Stimulated activated CD4-positive, alpha-beta T cell treated with anti-CD3 and anti-CD28 coated beads, Interleukin-15, amount 100 ng/mL, for 1 hour (primary cell): ENCODE measurements around the gene PPP2R5E.
"Not testable (repeated sequence)": the region's sequence is repeated elsewhere in the genome, so short reads cannot be mapped to it uniquely, and the experiment has no call there.

Experiments used
- DNase-seq, 2 donors: peaks; one replicate each; pipeline ENCODE4 v3.0.0-alpha.2; 2020; ENCODE audit warnings: low read depth in 1 of 2, low spot score in 1 of 2

The PPP2R5E gene

DNA sequence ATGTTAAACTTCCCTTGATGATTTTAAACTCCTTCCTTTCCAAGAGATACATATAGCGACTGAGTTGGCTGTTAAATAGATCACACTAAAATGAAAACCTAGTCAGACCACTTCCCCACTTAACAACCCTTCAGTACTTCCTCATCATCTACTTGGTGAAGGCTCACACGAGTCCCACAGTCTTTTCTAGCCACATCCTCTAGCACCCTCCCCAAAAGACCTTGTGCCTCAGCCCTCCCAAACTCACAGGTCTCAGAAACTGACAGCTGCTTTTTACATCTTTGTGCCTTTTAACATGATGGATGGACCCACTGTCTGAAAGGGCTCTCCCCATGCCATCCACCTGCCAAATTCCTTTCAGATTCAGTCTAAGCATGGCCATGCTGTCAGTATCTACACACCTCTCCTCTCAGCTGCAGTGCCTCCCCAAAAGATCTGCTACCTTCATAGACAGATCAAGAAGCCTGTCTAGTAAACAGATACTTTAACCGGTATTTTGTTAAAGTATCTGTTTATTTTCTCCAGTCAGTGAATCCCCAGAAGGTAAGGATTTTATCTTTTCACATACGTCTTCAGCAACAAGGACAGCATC, 159.3 kb downstream of the PPP2R5E start:
- no peak for DNase-seq

DNA sequence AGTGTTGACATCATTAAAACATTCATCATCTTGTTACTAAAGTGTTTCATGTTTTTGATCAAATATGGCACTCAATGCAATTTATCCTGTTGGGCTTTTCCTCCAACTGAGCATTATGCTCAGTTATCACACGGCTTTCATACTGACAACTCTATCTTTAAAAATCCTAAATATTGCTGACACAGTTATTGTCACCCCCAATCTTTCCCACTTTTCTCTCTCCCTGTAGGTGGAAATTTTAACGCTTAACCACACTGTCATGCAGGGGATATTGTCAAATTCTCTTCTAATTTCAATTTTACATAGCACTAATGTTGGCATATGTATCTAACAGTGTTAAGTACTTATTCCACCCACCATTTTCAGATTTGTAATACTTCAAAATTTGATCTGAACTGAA, 164.7 kb downstream of the PPP2R5E start:
- DNase-seq: no peak

DNA sequence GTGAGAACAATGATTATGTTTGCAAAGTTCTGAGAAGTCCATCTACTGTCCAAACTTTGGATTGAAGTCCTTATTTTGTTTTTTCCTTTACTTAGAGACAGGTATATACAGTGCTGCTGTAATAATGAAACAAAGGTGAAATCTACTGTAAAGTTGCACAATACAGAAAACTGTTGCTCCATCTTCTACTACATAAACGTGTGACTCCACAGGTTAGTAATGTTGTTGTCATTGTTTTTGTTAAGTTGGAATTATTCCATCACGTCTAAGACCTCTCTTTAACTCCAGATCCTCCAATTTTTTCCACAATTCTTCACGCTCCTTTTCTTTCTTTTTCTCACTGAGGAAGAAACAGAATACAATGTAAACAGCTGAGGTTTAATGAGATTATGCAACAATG, 167.4 kb downstream of the PPP2R5E start:
- DNase-seq: no peak

DNA sequence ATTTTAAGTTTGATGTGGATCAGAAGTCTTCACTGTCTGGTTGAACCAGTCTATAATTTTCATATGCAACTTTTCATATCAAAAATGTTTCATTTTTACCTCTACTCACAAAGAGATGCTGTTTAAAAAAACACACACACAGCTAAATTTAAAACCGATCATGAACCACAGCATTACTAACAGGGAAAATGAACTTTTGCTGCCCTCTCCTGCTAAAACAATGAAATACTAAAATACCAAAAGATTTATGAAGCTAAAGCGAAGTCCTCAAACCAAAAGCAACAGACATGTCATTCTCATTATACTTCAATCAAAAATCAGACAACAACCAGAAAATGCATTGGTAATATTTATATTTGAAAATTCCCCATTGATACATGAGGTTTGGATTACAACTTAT, 171.6 kb downstream of the PPP2R5E start:
- not testable (repeated sequence) for DNase-seq

DNA sequence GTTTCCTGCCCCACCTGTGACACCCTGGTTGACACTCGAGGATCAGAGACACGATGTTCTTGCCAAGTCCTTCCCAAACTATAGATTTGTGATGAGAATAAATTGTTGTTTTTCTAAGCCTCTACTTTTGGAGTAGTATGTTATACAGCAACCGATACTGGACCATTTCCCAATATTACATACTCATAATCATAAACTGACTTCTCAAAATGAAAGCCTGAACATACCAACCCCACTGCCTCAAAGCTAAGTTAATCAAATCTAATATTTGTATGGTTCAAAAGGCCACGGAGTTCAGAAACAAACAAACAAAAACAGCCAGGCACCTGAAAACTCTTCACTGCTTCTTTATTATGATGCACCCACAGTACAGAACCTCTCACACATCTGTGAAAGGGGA, 172.1 kb downstream of the PPP2R5E start:
- no peak for DNase-seq

DNA sequence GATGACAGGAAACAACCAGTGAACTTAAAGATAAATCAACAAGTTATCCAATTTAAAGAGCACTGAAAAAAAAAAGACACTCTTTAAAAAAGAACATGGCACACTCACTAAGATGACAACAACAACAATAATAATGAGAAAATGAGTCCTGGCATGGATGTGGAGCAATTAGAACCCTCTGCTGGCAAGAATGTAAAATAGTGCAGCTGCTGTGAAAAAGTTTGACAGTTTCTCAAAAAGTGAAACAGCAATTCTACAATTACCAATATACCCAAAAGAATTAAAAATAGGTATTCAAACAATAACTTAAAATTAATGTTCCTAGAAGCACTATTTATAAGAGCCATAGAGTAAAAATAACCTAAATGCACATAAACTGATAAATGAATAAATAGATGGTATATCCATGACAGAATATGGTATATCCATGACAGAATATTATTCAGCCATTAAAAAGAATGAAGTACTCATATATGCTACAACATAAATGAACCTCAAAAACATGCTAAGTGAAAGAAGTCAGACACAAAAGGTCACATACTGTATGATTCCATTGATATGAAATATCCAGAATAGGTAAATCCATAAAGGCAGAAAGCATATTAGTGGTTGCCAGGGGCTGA, 175.3 kb downstream of the PPP2R5E start:
- no peak for DNase-seq

DNA sequence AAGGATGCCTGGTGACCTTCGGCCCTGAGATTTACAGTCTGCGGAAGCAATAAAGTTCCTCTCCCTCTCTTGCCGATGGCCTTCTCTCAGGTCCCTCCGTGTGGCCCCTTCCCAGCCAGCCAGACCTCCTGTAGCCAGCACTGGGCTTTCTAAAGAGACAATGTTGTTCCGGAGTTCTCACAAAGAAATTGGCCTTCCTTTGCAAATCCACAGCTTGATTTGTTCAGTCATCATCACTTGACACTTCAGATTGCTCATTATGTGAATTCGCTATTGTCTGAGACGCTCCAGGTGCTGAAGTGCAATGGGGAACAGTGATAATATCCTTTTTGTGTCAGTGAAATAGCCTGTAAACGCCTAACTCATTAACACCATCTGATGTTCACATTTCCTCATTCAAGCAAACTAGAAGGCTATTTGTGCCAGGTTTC, 180.8 kb downstream of the PPP2R5E start:
- DNase-seq: no peak

DNA sequence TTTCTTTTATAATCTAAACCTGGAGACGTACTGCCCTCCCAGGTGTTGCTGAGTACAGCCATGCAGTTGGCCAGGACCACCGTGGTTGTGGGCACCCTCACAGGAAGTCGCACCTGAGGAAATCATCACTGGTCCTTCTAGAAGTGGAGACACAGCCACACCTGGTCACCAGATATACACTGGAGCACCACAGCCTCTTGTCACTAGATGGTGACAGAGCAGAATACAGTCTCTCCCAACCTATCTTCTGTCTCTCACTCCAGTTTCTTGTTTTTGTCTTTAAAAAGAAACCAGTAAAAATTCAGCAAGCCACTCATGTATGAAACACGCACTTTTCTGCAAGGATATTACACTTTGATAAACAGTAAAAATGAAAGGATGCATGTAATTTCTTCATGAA, 181.4 kb downstream of the PPP2R5E start:
- DNase-seq: no peak

DNA sequence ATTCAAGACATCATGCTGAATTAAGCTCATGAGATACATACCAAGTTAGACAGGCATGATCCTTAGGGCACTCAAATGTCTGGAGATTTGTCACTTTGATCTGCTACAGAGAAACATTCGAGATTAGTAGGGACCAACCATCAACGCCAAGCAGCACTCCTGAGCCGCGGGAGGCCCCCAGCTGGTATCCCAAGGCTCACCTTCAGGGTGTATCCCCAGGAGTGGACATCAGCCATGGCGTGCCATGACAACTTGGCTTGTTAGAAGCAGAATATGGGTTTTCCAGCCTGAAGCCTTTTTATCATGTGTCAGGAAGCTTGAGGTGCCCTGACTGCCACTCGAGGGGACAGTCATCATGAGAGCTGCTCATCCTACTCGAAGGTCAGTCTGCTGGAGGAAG, 185.3 kb downstream of the PPP2R5E start:
- DNase-seq: no peak

DNA sequence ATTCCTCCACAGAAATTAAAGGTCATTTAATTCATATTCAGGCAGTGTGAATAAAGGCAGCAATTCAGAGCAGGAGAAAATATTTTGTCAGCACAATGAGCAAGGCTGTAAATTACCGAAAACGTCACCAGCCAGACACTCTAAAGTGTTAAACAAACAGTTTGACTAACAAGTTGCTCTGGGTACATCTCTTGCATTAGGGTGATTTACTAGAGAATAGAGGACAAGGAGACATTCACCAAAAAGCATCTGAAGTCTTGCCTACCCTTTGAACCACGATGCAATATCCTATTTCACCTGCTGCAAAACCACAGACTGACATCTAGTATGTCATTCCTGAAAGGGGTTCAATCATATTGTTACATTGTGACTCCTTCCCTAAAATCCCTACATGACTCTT, 197.4 kb downstream of the PPP2R5E start:
- DNase-seq: no peak

DNA sequence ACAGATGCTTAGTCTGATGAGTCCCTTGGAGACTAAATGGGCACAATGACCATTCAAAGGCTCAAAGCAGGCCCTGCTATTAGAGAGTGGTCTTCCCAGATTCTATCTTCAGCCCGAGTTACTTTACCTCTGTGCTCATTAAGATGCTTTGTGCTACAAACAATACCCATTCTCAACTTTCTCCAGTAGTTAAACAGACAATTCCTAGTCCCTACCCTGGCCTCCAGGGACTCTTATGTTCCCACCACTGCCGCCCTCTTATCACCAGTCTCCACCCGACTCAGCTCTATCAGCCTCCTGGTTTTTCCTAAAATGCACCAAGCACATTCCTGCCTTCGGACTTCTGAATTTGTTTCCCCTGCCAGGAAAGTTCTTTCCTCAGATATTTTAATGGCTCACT, 198.8 kb downstream of the PPP2R5E start:
- no peak for DNase-seq

DNA sequence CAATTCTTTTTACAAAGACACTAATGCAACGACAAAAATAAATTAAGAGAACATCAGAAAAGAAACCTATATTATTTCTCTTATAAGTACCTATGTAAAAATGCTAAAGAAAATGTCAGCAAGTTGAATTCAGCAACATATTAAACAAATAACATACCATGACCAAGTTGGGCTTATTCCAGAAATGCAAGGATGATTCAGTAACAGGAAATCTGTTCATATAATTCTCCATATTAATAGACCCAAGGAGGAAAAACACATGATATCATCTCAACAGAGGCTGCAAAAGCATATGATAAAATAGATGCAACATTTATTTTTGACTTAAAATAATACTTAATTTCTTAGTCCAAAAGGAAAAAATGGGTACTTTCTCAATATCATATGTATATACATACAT, 199.3 kb downstream of the PPP2R5E start:
- no peak for DNase-seq

DNA sequence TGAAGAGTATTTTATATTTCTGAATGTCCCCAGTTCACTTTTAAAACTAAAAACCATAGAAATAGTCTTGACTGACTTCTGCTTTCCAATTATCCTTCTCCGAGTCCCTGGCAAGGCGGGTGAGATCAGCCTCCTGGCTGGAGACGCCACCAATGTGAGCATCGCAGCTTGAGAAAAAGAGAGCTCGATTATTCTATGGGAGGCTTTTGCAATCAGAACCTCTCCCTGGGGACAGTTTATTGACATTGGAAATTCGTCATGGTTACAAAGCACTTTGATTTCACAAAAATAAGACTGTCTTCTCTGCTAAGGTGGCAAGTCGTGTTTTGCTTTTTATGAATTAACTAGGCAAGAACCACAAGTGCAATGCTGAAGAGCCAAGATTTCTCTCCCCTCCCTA, 200.8 kb downstream of the PPP2R5E start:
- DNase-seq: no peak

DNA sequence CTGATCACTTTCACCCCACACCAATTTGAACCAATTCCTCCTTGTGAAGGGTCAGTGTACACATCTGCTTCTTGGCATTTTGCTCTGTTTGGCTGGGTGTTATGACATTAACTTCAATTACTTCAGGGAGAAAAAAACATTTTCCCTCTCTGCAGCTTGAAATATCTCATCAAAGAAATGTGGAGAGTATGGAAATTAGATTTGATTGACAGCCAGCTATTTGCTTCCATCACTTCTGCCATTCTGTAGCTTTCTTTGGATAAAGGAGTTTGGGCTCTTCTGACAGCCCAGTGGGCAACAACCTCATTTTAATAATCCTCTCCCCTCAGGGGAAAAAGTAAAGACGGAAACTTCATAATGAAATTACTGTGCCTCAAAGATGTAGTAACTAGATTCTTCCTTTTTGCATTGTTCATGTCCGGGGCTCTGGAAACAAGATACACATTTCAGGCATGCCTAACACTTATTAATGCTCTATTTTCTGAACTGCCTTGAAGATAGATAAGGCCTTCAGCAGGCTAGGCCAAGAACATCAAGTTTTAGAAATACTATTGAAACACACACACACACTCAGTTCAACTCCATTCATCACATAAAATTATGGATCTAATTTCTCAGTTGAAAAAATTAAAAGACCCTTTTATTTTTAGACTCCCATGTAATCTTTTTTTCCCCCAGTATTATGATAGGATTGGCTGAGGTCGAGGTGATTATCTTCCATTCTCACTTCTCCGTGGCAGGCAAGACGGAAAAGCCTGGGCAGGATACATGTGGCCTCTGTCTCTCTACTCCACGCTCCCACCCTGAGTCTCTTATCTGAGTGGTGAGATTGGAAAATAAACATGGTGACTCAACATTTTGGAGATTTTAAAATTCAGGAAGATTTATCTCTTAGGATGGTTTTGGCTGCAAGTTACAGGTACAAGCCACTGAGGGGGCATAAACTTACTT, 214.1 kb downstream of the PPP2R5E start:
- DNase-seq: no peak

DNA sequence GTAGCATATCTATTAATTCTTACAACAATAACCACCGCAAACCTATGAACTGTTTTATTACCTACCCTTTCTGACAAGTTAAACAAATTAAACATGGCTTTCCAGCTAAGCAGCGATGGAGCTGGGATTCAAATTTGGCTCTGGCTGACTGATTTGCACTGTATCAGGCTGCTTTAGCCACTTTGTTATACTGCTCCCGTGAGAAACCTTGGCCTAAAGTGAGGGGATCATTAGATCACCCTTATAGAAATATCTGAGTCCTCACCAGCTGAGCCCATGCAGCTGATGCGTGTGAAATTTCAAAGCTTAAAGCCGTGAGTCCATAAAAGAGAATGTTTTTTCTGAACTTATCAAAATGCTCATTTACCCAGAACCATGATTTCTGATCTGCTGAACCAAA, 216.3 kb downstream of the PPP2R5E start:
- no peak for DNase-seq

DNA sequence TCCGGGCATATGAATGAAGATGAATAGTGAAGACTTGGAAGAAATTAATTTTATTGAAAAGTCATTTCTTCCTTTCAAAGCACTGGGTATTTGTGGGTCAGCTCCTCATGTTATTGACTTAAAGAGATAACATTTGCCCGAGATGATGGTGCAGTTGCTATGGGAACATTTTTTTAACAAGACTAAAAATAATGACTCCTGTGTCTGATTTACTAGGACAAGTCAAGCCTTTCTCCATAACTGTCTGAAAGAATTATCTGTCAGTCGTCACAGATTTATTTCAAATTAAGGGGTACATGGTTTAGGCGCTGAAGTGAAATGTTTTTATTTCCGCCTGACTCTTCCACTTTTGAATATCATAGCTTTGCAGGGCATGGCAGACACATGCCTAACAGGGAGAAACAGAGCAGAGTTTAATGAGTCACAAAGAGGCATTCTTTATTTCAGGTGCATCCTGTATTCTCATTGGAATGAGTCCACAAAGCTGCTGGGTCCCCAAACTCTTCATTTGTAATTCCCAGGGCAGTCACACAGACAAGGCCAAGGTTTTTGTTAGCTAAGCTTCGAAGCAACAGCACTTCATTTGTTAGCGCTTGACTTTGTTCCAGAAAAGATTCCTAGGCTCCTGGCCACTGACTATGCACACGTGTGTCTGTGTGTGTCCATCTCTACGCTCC, 220.1 kb downstream of the PPP2R5E start:
- no peak for DNase-seq

DNA sequence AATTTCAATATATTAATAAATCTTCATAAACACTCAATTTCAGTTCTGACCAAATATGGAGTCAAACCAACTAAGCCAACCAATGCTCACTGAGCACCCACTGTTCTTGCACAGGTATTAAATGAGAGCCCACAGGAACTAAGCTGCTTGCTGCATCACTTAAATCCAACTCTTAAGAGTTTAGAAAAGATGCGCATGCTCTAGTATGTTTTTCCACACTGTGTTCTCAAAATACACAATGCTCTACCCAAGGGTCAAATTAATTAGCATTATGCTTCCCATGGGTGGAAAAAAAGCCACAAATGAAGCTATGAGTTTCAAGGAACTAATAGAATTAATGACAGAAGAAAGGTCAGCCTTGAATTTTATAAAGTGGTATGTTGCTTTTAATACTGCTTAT, 220.7 kb downstream of the PPP2R5E start:
- DNase-seq: no peak
